A172 (cell line): ENCODE results near the gene PHGDH. TPM values are rescaled to one million over a fixed set of nuclear protein-coding genes. Genes with fewer than 3 reads are reported as not detected.
"Not testable (repeated sequence)": the region's sequence is repeated elsewhere in the genome, so short reads cannot be mapped to it uniquely, and the experiment has no call there.

Experiments
- DNase-seq: peaks from one replicate; pipeline ENCODE4 v3.0.0-alpha.2; 2015; ENCODE audit warnings: low spot score
- total RNA-seq: library from RNA; depleted of rRNA; stranded (reverse); fragments of >200 nt; shearing (Covaris generic); gene quantifications from 2 replicates; pipeline ENCODE4 v1.2.3, GENCODE V29; 2014

PHGDH gene
- total RNA-seq, 1 experiment from 2014 or later = 97.2 TPM

- DNase-seq = no peak
Observed at GRCh38 chr1:119762953-119763352, 51.2 kb downstream of the PHGDH start.

- no peak for DNase-seq
Observed at GRCh38 chr1:119764220-119764619, 52.5 kb downstream of the PHGDH start.

- no peak for DNase-seq
Observed at GRCh38 chr1:119766374-119766794, 54.6 kb downstream of the PHGDH start.

GRCh38 chr1:119767486-119767885 is 55.8 kb downstream of the PHGDH start:
- DNase-seq = no peak

- no peak for DNase-seq
Observed at GRCh38 chr1:119768778-119769177, 57.0 kb downstream of the PHGDH start, which contains the start of gene HMGCS2. HMGCS2 (minus strand) TSS chr1:119768905; CDS start chr1:119768844, 61 bp downstream.

- no peak for DNase-seq
Observed at GRCh38 chr1:119771016-119771415, 59.3 kb downstream of the PHGDH start.

- DNase-seq = no peak
Observed at GRCh38 chr1:119771770-119772169, 60.0 kb downstream of the PHGDH start.

- no peak for DNase-seq
Observed at GRCh38 chr1:119772298-119772697, 60.6 kb downstream of the PHGDH start.

GRCh38 chr1:119773711-119774241 is 62.0 kb downstream of the PHGDH start:
- DNase-seq = peak; percentile 2

- no peak for DNase-seq
Observed at GRCh38 chr1:119774746-119775490, 63.2 kb downstream of the PHGDH start.

- DNase-seq = no peak
Observed at GRCh38 chr1:119778359-119778758, 66.6 kb downstream of the PHGDH start.

- DNase-seq = no peak
Observed at GRCh38 chr1:119778886-119779560, 67.3 kb downstream of the PHGDH start.

- no peak for DNase-seq
Observed at GRCh38 chr1:119779869-119780356, 68.2 kb downstream of the PHGDH start.

GRCh38 chr1:119781434-119782210 is 69.9 kb downstream of the PHGDH start:
- DNase-seq = no peak

- DNase-seq = no peak
Observed at GRCh38 chr1:119782631-119783325, 71.0 kb downstream of the PHGDH start.

- DNase-seq = no peak
Observed at GRCh38 chr1:119783354-119784185, 71.8 kb downstream of the PHGDH start.

GRCh38 chr1:119784191-119784781 is 72.6 kb downstream of the PHGDH start:
- no peak for DNase-seq

GRCh38 chr1:119786046-119786445 is 74.3 kb downstream of the PHGDH start:
- DNase-seq = not testable (repeated sequence)

- DNase-seq = not testable (repeated sequence)
Observed at GRCh38 chr1:119786473-119787050, 74.8 kb downstream of the PHGDH start.

GRCh38 chr1:119787776-119788175 is 76.0 kb downstream of the PHGDH start:
- peak; percentile 40 for DNase-seq
